HK-2 (cell line): Measurements from ENCODE around the gene ADAMTS2.

Source experiments
- DNase-seq: peaks from one replicate; pipeline ENCODE4 v3.0.0-alpha.2; 2018; ENCODE audit not compliant: unreplicated experiment

ADAMTS2 gene

GRCh38 chr5:179232091-179232735 is 113.0 kb downstream of the ADAMTS2 start:
- no peak for DNase-seq

- DNase-seq, result no peak
These were observed 114.0 kb downstream of the ADAMTS2 start for GRCh38 chr5:179231309-179231708.

GRCh38 chr5:179230061-179230461 is 115.2 kb downstream of the ADAMTS2 start:
- DNase-seq, result no peak

- DNase-seq, result no peak
These were observed 115.9 kb downstream of the ADAMTS2 start for GRCh38 chr5:179229331-179229831.

- DNase-seq, result no peak
These were observed 116.7 kb downstream of the ADAMTS2 start for GRCh38 chr5:179228341-179229121.

- no peak for DNase-seq
These were observed 117.5 kb downstream of the ADAMTS2 start for GRCh38 chr5:179227580-179228311.

GRCh38 chr5:179227229-179227579 is 118.1 kb downstream of the ADAMTS2 start:
- DNase-seq, result no peak

GRCh38 chr5:179226696-179227095 is 118.6 kb downstream of the ADAMTS2 start:
- DNase-seq, result no peak

GRCh38 chr5:179225387-179225786 is 119.9 kb downstream of the ADAMTS2 start:
- DNase-seq, result no peak

GRCh38 chr5:179224741-179225140 is 120.5 kb downstream of the ADAMTS2 start:
- DNase-seq, result no peak

GRCh38 chr5:179223961-179224360 is 121.3 kb downstream of the ADAMTS2 start:
- no peak for DNase-seq

- DNase-seq, result no peak
These were observed 121.7 kb downstream of the ADAMTS2 start for GRCh38 chr5:179223528-179223927.

- no peak for DNase-seq
These were observed 122.8 kb downstream of the ADAMTS2 start for GRCh38 chr5:179222246-179223017.

- DNase-seq, result no peak
These were observed 123.4 kb downstream of the ADAMTS2 start for GRCh38 chr5:179221877-179222220.

GRCh38 chr5:179221196-179221876 is 123.9 kb downstream of the ADAMTS2 start:
- no peak for DNase-seq

GRCh38 chr5:179220716-179221115 is 124.5 kb downstream of the ADAMTS2 start:
- no peak for DNase-seq

- no peak for DNase-seq
These were observed 125.3 kb downstream of the ADAMTS2 start for GRCh38 chr5:179219661-179220620.

GRCh38 chr5:179218943-179219330 is 126.3 kb downstream of the ADAMTS2 start:
- no peak for DNase-seq

- no peak for DNase-seq
These were observed 127.0 kb downstream of the ADAMTS2 start for GRCh38 chr5:179217956-179218942.
